Measurements from ENCODE around the gene RNF19B.

GRCh38 chr1:32890516-32891240 is 73.9 kb downstream of the RNF19B start:
- TF ChIP-seq, protein P1, sequence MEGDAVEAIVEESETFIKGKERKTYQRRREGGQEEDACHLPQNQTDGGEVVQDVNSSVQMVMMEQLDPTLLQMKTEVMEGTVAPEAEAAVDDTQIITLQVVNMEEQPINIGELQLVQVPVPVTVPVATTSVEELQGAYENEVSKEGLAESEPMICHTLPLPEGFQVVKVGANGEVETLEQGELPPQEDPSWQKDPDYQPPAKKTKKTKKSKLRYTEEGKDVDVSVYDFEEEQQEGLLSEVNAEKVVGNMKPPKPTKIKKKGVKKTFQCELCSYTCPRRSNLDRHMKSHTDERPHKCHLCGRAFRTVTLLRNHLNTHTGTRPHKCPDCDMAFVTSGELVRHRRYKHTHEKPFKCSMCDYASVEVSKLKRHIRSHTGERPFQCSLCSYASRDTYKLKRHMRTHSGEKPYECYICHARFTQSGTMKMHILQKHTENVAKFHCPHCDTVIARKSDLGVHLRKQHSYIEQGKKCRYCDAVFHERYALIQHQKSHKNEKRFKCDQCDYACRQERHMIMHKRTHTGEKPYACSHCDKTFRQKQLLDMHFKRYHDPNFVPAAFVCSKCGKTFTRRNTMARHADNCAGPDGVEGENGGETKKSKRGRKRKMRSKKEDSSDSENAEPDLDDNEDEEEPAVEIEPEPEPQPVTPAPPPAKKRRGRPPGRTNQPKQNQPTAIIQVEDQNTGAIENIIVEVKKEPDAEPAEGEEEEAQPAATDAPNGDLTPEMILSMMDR (conservative IDR thresholded peaks at IDR 0.05) = no peak
- no peak for TF ChIP-seq ZFX (IDR thresholded peaks at IDR 0.05)

All from C4-2B (cell line).